Neural cell (in vitro differentiated cells): ENCODE results near the gene GPR65.

ENCODE experiments used
- CTCF ChIP-seq: fragments of 450-650 bp; IDR thresholded peaks from 2 replicates; pipeline ENCODE4 v1.5.1; 2014; ENCODE audit warnings: antibody characterized with exemption, mild to moderate bottlenecking, moderate library complexity; ENCODE audit not compliant: poor library complexity, severe bottlenecking
- EP300 ChIP-seq: fragments of 450-650 bp; conservative IDR thresholded peaks from 2 replicates; pipeline ENCODE4 v1.6.1; 2014; ENCODE audit warnings: antibody characterized with exemption, mild to moderate bottlenecking, moderate library complexity; ENCODE audit not compliant: poor library complexity, severe bottlenecking
- EZH2 ChIP-seq: fragments of 200-600, 300-800 bp; shearing (Covaris generic), sonication (generic); IDR thresholded peaks from 2 replicates; pipeline ENCODE4 v1.6.1; 2014; ENCODE audit warnings: antibody characterized with exemption, low read length, borderline replicate concordance, mild to moderate bottlenecking; ENCODE audit not compliant: insufficient read depth, poor library complexity, severe bottlenecking
- MXI1 ChIP-seq: fragments of 450-650 bp; conservative IDR thresholded peaks from 2 replicates; pipeline ENCODE4 v1.6.1; 2014; ENCODE audit warnings: antibody characterized with exemption, mild to moderate bottlenecking; ENCODE audit not compliant: poor library complexity, severe bottlenecking
- POLR2AphosphoS5 ChIP-seq: IDR thresholded peaks from 2 replicates; pipeline ENCODE4 v1.6.1; 2012
- RAD21 ChIP-seq: fragments of 450-650 bp; conservative IDR thresholded peaks from 2 replicates; pipeline ENCODE4 v1.6.1; 2014; ENCODE audit warnings: antibody characterized with exemption, mild to moderate bottlenecking, moderate library complexity
- REST ChIP-seq: IDR thresholded peaks from 2 replicates; pipeline ENCODE4 v1.6.1; 2012; ENCODE audit warnings: borderline replicate concordance
- SMC3 ChIP-seq: fragments of 450-650 bp; conservative IDR thresholded peaks from 2 replicates; pipeline ENCODE4 v1.6.1; 2014; ENCODE audit warnings: antibody characterized with exemption, mild to moderate bottlenecking, moderate library complexity; ENCODE audit not compliant: poor library complexity
- TAF1 ChIP-seq: IDR thresholded peaks from 2 replicates; pipeline ENCODE4 v1.6.1; 2012; ENCODE audit warnings: low read depth

GRCh38 chr14:87992346-87992717 lies 12.6 kb upstream of the GPR65 start:
- no peak for TF ChIP-seq CTCF
- no peak for TF ChIP-seq RAD21
- TF ChIP-seq EZH2 = no peak
- no peak for TF ChIP-seq REST
- TF ChIP-seq POLR2AphosphoS5 = no peak
- no peak for TF ChIP-seq MXI1
- TF ChIP-seq SMC3 = no peak
- TF ChIP-seq EP300 = no peak
- TF ChIP-seq TAF1 = no peak
